ENCODE results near the gene RNF146. TPM values are rescaled to one million over a fixed set of nuclear protein-coding genes. Genes with fewer than 3 reads are reported as not detected.

The RNF146 gene
- total and polyA plus RNA-seq, 4 donors, result 11.5 to 32.7 (median 15.9) TPM

- H3K36me3 ChIP-seq (ENCODE audit: control insufficient read depth in 4 of 4, insufficient read depth in 3 of 4, low read depth in 1 of 4, low read length in 3 of 4), result peaks cover 0 to 24% (median 10%) of the 10 kb centered on the region in 4 donors
- H3K27ac ChIP-seq (ENCODE audit: low read depth in 1 of 2, low read length in 2 of 2), result no peak overlapping the region
- no peaks in the 10 kb centered on the region for H3K27me3 ChIP-seq (ENCODE audit: control insufficient read depth in 4 of 4, insufficient read depth in 4 of 4, low read length in 3 of 4)
- H3K4me3 ChIP-seq (ENCODE audit: low read depth in 1 of 3, low read length in 3 of 3), result no peak overlapping the region
- 41% methylated on average over 1 of the region's 1 CpG for WGBS
- DNase-seq (ENCODE audit: low spot score), result no peak
- no peak overlapping the region for H3K9ac ChIP-seq (ENCODE audit: low read depth in 1 of 2, low read length in 2 of 2)
- peaks cover 3 to 32% (median 20%) of the 10 kb centered on the region in 4 donors for H3K4me1 ChIP-seq (ENCODE audit: control insufficient read depth in 4 of 4, insufficient read depth in 4 of 4, low read length in 3 of 4)
- no peak for TF ChIP-seq JUND (IDR thresholded peaks at IDR 0.05)
- no peak for TF ChIP-seq ATF3 (IDR thresholded peaks at IDR 0.05)
- no peak for TF ChIP-seq ZBTB33 (IDR thresholded peaks at IDR 0.05)
- no peak for TF ChIP-seq REST (IDR thresholded peaks at IDR 0.05)
- TF ChIP-seq, protein P1, sequence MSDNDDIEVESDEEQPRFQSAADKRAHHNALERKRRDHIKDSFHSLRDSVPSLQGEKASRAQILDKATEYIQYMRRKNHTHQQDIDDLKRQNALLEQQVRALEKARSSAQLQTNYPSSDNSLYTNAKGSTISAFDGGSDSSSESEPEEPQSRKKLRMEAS (IDR thresholded peaks at IDR 0.05), result no peak
- no peak for TF ChIP-seq EGR1 (IDR thresholded peaks at IDR 0.05; ENCODE audit: low read depth in 2 of 2)
- no peak for TF ChIP-seq TAF1 (conservative IDR thresholded peaks at IDR 0.05)
- no peak for TF ChIP-seq SP1 (IDR thresholded peaks at IDR 0.05)
- no peak for TF ChIP-seq HNF4G (IDR thresholded peaks at IDR 0.05)
- no peak for TF ChIP-seq HNF4A (conservative IDR thresholded peaks at IDR 0.05)
- TF ChIP-seq YY1 (IDR thresholded peaks at IDR 0.05), result no peak
- no peak for TF ChIP-seq FOXA1 (IDR thresholded peaks at IDR 0.05)
- TF ChIP-seq RXRA (IDR thresholded peaks at IDR 0.05), result no peak
- TF ChIP-seq GABPA (IDR thresholded peaks at IDR 0.05 in 1 of 2, conservative IDR thresholded peaks at IDR 0.05 in 1 of 2), result no peak
- no peak for TF ChIP-seq FOXA2 (IDR thresholded peaks at IDR 0.05)
- no peak for TF ChIP-seq NR2F2 (IDR thresholded peaks at IDR 0.05)
- TF ChIP-seq CTCF (IDR thresholded peaks at IDR 0.05; ENCODE audit: low read depth, low read length, missing input control), result no peak
- H3K9me3 ChIP-seq (ENCODE audit: control insufficient read depth in 4 of 4, low read length in 3 of 4), result no peaks in the 10 kb centered on the region
Measured at GRCh38 chr6:127279815-127280214, 13.2 kb downstream of the RNF146 start.

All from liver (tissue), 9 donors.